HEK293 (cell line): ENCODE measurements around the gene UBXN10.
"Not testable (repeated sequence)": the region's sequence is repeated elsewhere in the genome, so short reads cannot be mapped to it uniquely, and the experiment has no call there.

Experiments used
- CTCF ChIA-PET: fragments of 350-600 bp; formaldehyde crosslinking; extraction: SDS; loops from one replicate; lab custom pipeline; 2021; ENCODE audit warnings: antibody characterized with exemption; lab: Yijun Ruan, JAX
- POLR2A ChIA-PET: fragments of 300-600 bp; formaldehyde crosslinking; extraction: SDS; loops from one replicate; lab custom pipeline; 2020; ENCODE audit warnings: antibody characterized with exemption, inconsistent platforms; lab: Yijun Ruan, JAX
- H3K27ac ChIP-seq: fragments of 200-500 bp; sonication (Bioruptor generic); 2 replicates; pipeline ENCODE4 v1.5.1; 2014; ENCODE audit warnings: low read depth, low read length, control low read depth, inconsistent platforms; ENCODE audit errors: extremely low read depth
- H3K36me3 ChIP-seq, 2 experiments: fragments of 200-500 bp in 1 of 2; sonication (Bioruptor generic) in 1 of 2; 1 replicate in 1 of 2; 2 replicates in 1 of 2; pipeline ENCODE4 v1.5.1; 2014 to 2017; ENCODE audit warnings: inconsistent platforms in 2 of 2, low read length in 2 of 2; ENCODE audit not compliant: control insufficient read depth in 2 of 2, insufficient read depth in 1 of 2
- H3K4me1 ChIP-seq: fragments of 200-500 bp; sonication (Bioruptor generic); 2 replicates; pipeline ENCODE4 v1.5.1; 2014; ENCODE audit warnings: mild to moderate bottlenecking, low read length, inconsistent platforms; ENCODE audit not compliant: control insufficient read depth, insufficient read depth
- H3K4me3 ChIP-seq: 2 replicates; pipeline ENCODE4 v1.5.1; 2011; ENCODE audit warnings: low read depth, mild to moderate bottlenecking, control low read depth, low read length, moderate library complexity
- H3K9me3 ChIP-seq: fragments of 200-500 bp; sonication (Bioruptor generic); 2 replicates; pipeline ENCODE4 v1.5.1; 2014; ENCODE audit warnings: low read depth, low read length, inconsistent platforms; ENCODE audit not compliant: control insufficient read depth, insufficient read depth
- CTCF ChIP-seq: fragments of 450-650 bp; formaldehyde crosslinking; IDR thresholded peaks from 2 replicates; pipeline ENCODE4 v1.5.1; 2016; ENCODE audit warnings: missing biosample characterization, missing genetic modification characterization
- MEIS1 ChIP-seq: sonication (generic); formaldehyde crosslinking; IDR thresholded peaks from 2 replicates; pipeline ENCODE4 v1.8.1; 2022; ENCODE audit warnings: missing genetic modification reagents, mild to moderate bottlenecking, borderline replicate concordance
- SCRT1 ChIP-seq: fragments of 450-650 bp; formaldehyde crosslinking; IDR thresholded peaks from 2 replicates; pipeline ENCODE4 v1.5.1; 2016; ENCODE audit warnings: missing biosample characterization, missing genetic modification characterization, borderline replicate concordance
- SETDB1 ChIP-seq: IDR thresholded peaks from one replicate; pipeline ENCODE4 v1.6.1; 2017; ENCODE audit warnings: mild to moderate bottlenecking, low read length, moderate library complexity, mixed read lengths; ENCODE audit not compliant: insufficient read length
- TRIM28 ChIP-seq: IDR thresholded peaks from 2 replicates; pipeline ENCODE4 v1.6.1; 2011; ENCODE audit warnings: low read length, control low read depth, borderline replicate concordance
- ZBTB1 ChIP-seq: fragments of 450-650 bp; formaldehyde crosslinking; IDR thresholded peaks from 2 replicates; pipeline ENCODE4 v1.5.1; 2016; ENCODE audit warnings: missing biosample characterization, missing genetic modification characterization
- ZFP3 ChIP-seq: fragments of 450-650 bp; formaldehyde crosslinking; IDR thresholded peaks from 2 replicates; pipeline ENCODE4 v1.5.1; 2016; ENCODE audit warnings: low read depth, missing biosample characterization, missing genetic modification characterization
- ZFP37 ChIP-seq: fragments of 450-650 bp; formaldehyde crosslinking; IDR thresholded peaks from 2 replicates; pipeline ENCODE4 v1.5.1; 2016; ENCODE audit warnings: missing biosample characterization, missing genetic modification characterization
- ZFP69B ChIP-seq: fragments of 450-650 bp; formaldehyde crosslinking; IDR thresholded peaks from 2 replicates; pipeline ENCODE4 v1.5.1; 2016; ENCODE audit warnings: missing biosample characterization, missing genetic modification characterization
- ZNF157 ChIP-seq: fragments of 450-650 bp; formaldehyde crosslinking; IDR thresholded peaks from 2 replicates; pipeline ENCODE4 v1.5.1; 2016; ENCODE audit warnings: missing biosample characterization, missing genetic modification characterization
- ZNF211 ChIP-seq: fragments of 450-650 bp; formaldehyde crosslinking; IDR thresholded peaks from 2 replicates; pipeline ENCODE4 v1.5.1; 2016; ENCODE audit warnings: low read depth, missing biosample characterization, missing genetic modification characterization
- ZNF26 ChIP-seq: fragments of 450-650 bp; formaldehyde crosslinking; IDR thresholded peaks from 2 replicates; pipeline ENCODE4 v1.5.1; 2016; ENCODE audit warnings: missing biosample characterization, missing genetic modification characterization
- ZNF354C ChIP-seq: fragments of 450-650 bp; formaldehyde crosslinking; IDR thresholded peaks from 2 replicates; pipeline ENCODE4 v1.5.1; 2016; ENCODE audit warnings: missing biosample characterization, missing genetic modification characterization, low read depth, borderline replicate concordance
- ZNF530 ChIP-seq: fragments of 450-650 bp; formaldehyde crosslinking; IDR thresholded peaks from 2 replicates; pipeline ENCODE4 v1.5.1; 2016; ENCODE audit warnings: low read depth, missing biosample characterization, missing genetic modification characterization
- ZNF585B ChIP-seq: fragments of 450-650 bp; formaldehyde crosslinking; IDR thresholded peaks from 2 replicates; pipeline ENCODE4 v1.5.1; 2016; ENCODE audit warnings: missing biosample characterization, missing genetic modification characterization
- ZNF654 ChIP-seq: fragments of 450-650 bp; formaldehyde crosslinking; IDR thresholded peaks from 2 replicates; pipeline ENCODE4 v1.5.1; 2016; ENCODE audit warnings: low read depth, missing biosample characterization, missing genetic modification characterization
- ZNF701 ChIP-seq: fragments of 450-650 bp; formaldehyde crosslinking; IDR thresholded peaks from 2 replicates; pipeline ENCODE4 v1.5.1; 2016; ENCODE audit warnings: missing biosample characterization, missing genetic modification characterization
- ZSCAN23 ChIP-seq: fragments of 450-650 bp; formaldehyde crosslinking; IDR thresholded peaks from 2 replicates; pipeline ENCODE4 v1.5.1; 2016; ENCODE audit warnings: missing biosample characterization, missing genetic modification characterization
- TF ChIP-seq, protein P1 (sequence below): fragments of 450-650 bp; formaldehyde crosslinking; IDR thresholded peaks from 2 replicates; pipeline ENCODE4 v1.5.1; 2017; ENCODE audit warnings: missing biosample characterization, missing genetic modification characterization

UBXN10 gene

GRCh38 chr1:20215716-20216115 lies 29.8 kb downstream of the UBXN10 start:
- no peak overlapping the region for H3K4me3 ChIP-seq
- no peaks in the 10 kb centered on the region for H3K9me3 ChIP-seq
- POLR2A ChIA-PET: no interaction called here
- H3K36me3 ChIP-seq: no peaks in the 10 kb centered on the region
- CTCF ChIA-PET: interaction anchor here (1.2 to 5.9 kb wide), 5 partner anchors 10 to 276 kb away, joined by 3 to 41 read pairs (median 3); no protein-coding TSS in a partner anchor
- no peak overlapping the region for H3K27ac ChIP-seq
- no peak for TF ChIP-seq ZBTB1 (tag by site-specific recombination)
- TF ChIP-seq ZNF654: no peak
- TF ChIP-seq ZFP37: no peak
- TF ChIP-seq ZNF701 (tag by site-specific recombination): no peak
- no peak for TF ChIP-seq ZFP3 (tag by site-specific recombination)
- no peak for TF ChIP-seq ZNF211 (tag by site-specific recombination)
- TF ChIP-seq ZNF530: no peak
- TF ChIP-seq ZFP69B (tag by site-specific recombination): no peak
- TF ChIP-seq SETDB1: no peak
- TF ChIP-seq, protein P1, sequence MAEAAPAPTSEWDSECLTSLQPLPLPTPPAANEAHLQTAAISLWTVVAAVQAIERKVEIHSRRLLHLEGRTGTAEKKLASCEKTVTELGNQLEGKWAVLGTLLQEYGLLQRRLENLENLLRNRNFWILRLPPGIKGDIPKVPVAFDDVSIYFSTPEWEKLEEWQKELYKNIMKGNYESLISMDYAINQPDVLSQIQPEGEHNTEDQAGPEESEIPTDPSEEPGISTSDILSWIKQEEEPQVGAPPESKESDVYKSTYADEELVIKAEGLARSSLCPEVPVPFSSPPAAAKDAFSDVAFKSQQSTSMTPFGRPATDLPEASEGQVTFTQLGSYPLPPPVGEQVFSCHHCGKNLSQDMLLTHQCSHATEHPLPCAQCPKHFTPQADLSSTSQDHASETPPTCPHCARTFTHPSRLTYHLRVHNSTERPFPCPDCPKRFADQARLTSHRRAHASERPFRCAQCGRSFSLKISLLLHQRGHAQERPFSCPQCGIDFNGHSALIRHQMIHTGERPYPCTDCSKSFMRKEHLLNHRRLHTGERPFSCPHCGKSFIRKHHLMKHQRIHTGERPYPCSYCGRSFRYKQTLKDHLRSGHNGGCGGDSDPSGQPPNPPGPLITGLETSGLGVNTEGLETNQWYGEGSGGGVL (tag by site-specific recombination): no peak
- TF ChIP-seq ZNF354C: no peak
- no peak for TF ChIP-seq SCRT1 (tag by site-specific recombination)
- TF ChIP-seq ZNF157 (tag by site-specific recombination): no peak
- TF ChIP-seq, all 188 proteins: peak for 0
- H3K4me1 ChIP-seq: no peaks in the 10 kb centered on the region

DNA sequence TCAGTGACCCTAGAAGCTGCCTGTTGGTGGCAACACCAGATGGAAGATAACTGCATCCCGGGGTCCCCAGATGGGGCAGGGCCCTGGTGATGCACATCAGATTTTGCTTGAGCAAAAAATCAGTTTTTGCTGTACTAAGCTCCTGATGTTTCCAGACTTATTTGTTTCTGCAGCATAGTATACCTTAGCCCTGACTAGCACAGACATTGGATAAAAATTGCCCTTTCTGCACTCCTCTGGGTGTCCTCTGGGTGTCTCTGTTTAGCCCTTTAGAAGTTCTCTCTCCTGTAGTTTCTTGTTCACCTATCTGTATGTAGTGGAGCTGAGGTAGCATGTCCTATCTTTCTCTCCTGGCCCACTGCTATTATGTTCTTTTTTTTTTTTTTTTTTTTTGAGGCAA lies 30.7 kb downstream of the UBXN10 start:
- H3K9me3 ChIP-seq: no peaks in the 10 kb centered on the region
- TF ChIP-seq MEIS1: no peak
- TF ChIP-seq ZNF26 (tag by site-specific recombination): no peak
- TF ChIP-seq ZNF654: 0 out of 2 replicates have a peak, but pooled peaks have one; percentile 19
- no peak for TF ChIP-seq ZNF701 (tag by site-specific recombination)
- TF ChIP-seq, protein P1 (tag by site-specific recombination): no peak
- peak; percentile 68; the same call in 1 of the 2 replicates for TF ChIP-seq TRIM28
- no peak for TF ChIP-seq ZNF585B (tag by site-specific recombination)
- TF ChIP-seq SETDB1: peak; percentile 50
- TF ChIP-seq ZSCAN23 (tag by site-specific recombination): no peak
- 0 out of 2 replicates have a peak, but pooled peaks have one; percentile 17 for TF ChIP-seq CTCF (tag by site-specific recombination)
- H3K27ac ChIP-seq: no peak overlapping the region
- no peaks in the 10 kb centered on the region for H3K36me3 ChIP-seq
- ChIA-PET POLR2A (no interaction called here), CTCF (interaction anchor here (0.5 to 5.9 kb wide), 15 partner anchors 8 to 413 kb away, joined by 3 to 41 read pairs (median 4); no protein-coding TSS in a partner anchor)
- H3K4me3 ChIP-seq: no peak overlapping the region
- no peaks in the 10 kb centered on the region for H3K4me1 ChIP-seq

DNA sequence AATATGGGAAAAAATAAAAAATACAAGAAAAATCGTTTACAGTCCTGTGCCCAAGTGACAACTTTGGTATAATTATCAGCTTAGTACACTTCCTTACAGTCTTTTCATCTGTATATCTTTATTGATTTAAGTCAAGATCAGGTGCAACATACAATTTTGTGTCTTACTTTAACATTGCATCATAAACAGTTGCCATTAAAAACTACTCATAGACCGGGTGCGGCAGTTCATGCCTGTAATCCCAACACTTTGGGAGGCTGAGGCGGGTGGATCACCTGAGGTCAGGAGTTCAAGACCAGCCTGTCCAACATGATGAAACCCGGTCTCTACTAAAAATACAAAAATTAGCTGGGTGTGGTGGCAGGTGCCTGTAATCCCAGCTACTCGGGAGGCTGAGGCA lies 33.2 kb downstream of the UBXN10 start:
- H3K27ac ChIP-seq, H3K4me3 ChIP-seq, H3K9me3 ChIP-seq, POLR2A ChIA-PET, H3K4me1 ChIP-seq, H3K36me3 ChIP-seq: not testable (repeated sequence)
- CTCF ChIA-PET: interaction anchor here (0.6 to 5.9 kb wide), 5 partner anchors 241 to 1170 kb away, joined by 3 to 41 read pairs (median 3); no protein-coding TSS in a partner anchor
